GM12865 (cell line): ENCODE data around the gene B3GNT8.

Experiments
- DNase-seq: peaks from one replicate; pipeline ENCODE4 v3.0.0; 2010; ENCODE audit warnings: low read depth
- H3K4me3 ChIP-seq: 2 replicates; pipeline ENCODE4 v1.5.1; 2011; ENCODE audit warnings: mild to moderate bottlenecking, low read depth, low read length, control low read depth
- CTCF ChIP-seq: IDR thresholded peaks from 2 replicates; pipeline ENCODE4 v1.5.1; 2011; ENCODE audit warnings: low read length, control low read depth, low read depth, inconsistent platforms; ENCODE audit not compliant: insufficient read depth; ENCODE audit errors: missing control alignments

Gene B3GNT8

GRCh38 chr19:41407271-41407670, 19.9 kb downstream of the B3GNT8 start:
- no peak for TF ChIP-seq CTCF
- DNase-seq, result peak; percentile 52

GRCh38 chr19:41405776-41406175, 21.4 kb downstream of the B3GNT8 start:
- no peak for DNase-seq
- no peak for TF ChIP-seq CTCF
- H3K4me3 ChIP-seq, result no peak overlapping the region

More at GRCh38 chr19:41407271-41407670, 19.9 kb downstream of the B3GNT8 start:
- H3K4me3 ChIP-seq, result no peak overlapping the region

DNA sequence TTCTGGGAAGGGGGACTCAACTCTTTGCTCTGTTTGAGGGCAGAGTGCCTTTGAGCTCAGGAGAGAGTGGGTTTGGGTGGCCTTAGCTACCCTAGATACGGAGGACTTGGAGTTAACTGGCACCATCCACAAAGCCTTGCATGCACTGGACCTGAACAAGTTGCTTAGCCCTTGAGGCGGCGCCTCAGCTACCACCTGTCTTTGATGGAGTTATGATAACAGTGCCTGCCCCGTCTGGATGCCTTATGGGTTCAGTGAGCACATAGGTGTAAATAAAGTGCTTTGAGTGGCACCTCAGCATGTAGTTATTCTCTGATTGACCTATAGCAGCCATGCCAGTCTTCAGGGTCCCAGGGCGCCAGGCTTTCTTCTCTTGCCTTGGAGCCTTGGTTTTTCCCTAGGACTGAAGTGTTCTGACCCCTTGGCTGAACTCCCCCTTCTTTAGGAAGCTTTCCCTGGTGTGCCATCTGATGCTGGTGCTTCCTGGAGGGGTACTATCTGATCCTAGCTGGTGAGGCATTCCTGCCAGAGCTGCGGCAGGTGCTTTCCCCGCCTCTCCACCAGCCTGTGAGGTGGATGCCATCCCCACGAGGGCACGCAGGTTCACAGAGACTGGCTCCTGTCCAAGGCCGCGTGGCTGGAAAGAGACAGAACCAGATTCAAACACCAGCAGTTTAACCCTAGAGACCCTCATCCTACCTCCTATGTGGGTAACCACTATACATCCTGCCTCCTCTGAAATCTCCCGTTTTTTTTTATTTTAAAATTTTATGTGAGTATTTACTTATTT, 23.8 kb downstream of the B3GNT8 start:
- H3K4me3 ChIP-seq, result no peak overlapping the region
- DNase-seq, result no peak
- TF ChIP-seq CTCF, result no peak

DNA sequence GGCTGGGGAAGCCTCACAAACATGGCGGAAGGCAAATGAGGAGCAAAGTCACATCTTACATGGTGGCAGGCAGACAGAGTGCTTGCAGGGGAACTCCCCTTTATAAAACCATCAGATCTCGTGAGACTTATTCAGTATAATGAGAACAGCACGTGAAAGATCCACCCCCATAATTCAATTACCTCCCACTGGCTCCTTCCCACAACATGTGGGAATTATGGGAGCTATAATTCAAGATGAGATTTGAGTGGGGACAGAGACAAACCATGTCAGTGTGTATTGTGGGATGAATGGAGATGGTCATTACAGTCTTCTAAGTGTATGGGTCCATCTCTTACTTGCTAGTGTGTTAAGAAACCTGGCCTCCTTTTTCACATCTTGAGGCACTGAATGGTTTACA, 25.2 kb downstream of the B3GNT8 start:
- H3K4me3 ChIP-seq, result no peak overlapping the region
- no peak for TF ChIP-seq CTCF
- no peak for DNase-seq

- DNase-seq, result no peak
- no peak overlapping the region for H3K4me3 ChIP-seq
- TF ChIP-seq CTCF, result no peak
Measured at GRCh38 chr19:41401483-41401882, 25.7 kb downstream of the B3GNT8 start.

DNA sequence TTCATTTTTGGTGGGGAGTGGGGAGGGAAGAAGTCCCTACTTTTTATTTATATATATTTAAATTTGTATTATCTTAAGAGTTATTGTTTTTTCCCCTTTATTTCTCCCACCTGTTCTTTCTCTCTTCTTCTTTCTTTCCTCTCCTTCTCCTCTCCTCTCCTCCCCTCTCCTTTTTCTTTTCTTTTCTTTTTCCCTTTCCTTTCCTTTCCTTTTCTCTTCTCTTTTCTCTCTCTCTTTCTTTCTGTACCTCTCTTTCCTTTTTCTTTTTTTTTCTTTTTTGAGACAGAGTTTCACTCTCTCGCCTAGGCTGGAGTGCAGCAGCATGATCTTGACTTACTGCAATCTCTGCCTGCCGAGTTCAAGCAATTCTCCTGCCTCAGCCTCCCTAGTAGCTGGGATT, 27.6 kb downstream of the B3GNT8 start:
- DNase-seq, result no peak
- no peak for TF ChIP-seq CTCF
- no peak overlapping the region for H3K4me3 ChIP-seq

GRCh38 chr19:41399091-41399490, 28.1 kb downstream of the B3GNT8 start:
- DNase-seq, result no peak
- H3K4me3 ChIP-seq, result peak overlapping the region; percentile 89
- TF ChIP-seq CTCF, result no peak
